HG03457 (cell line): ENCODE measurements around the gene HMGB1.

Experiments used
- ATAC-seq: cut with Tn5 transposase; IDR thresholded peaks from one replicate; pipeline ENCODE4 v1.9.1; 2021; ENCODE audit warnings: moderate number of reproducible peaks; ENCODE audit not compliant: unreplicated experiment

HMGB1 gene

DNA sequence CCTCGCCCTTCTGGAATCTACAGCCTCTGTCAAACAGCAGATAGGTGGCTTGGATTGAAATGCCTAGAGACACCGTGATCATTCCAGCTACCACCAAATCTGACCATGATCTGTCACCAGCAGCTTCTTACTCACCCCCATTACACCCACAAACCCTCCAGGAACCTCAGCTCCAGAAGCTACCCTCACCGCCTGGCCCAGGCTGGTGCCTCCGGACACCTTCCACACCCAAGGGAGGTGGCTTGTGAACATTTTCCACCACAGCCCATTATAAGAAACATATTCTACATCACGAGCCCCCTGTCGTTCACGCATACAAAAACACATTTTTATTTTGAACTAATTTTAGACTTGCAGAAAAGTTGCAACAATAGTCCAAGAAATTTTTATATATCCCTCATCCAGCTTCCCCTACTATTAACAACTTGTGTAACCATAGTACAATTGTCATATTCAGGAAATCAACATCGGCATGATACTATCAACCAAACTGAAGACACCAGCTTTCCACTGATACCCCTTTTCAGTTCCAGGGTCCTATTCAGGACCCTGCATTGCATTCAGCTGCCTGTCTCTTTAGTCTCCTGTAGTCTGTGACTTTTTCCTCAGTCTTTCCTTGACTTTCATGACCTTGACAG, 58.8 kb downstream of the HMGB1 start:
- ATAC-seq, result no peak
